ENCODE results near the gene KRTAP21-1.
"Not testable (repeated sequence)": the region's sequence is repeated elsewhere in the genome, so short reads cannot be mapped to it uniquely, and the experiment has no call there.

KRTAP21-1 gene

GRCh38 chr21:30755328-30755727 lies at the start of gene KRTAP21-1:
TSS of gene KRTAP21-1 (minus strand) at chr21:30755428. CDS start at chr21:30755378, 50 bp downstream.
- DNase-seq, result not testable (repeated sequence)

GRCh38 chr21:30800605-30801004 lies 45.4 kb upstream of the KRTAP21-1 start:
- DNase-seq, result no peak

GRCh38 chr21:30793581-30794314 lies 38.5 kb upstream of the KRTAP21-1 start:
- no peak for DNase-seq

- no peak for DNase-seq
Observed at GRCh38 chr21:30779249-30779648, 24.0 kb upstream of the KRTAP21-1 start.

GRCh38 chr21:30769724-30770431 lies 14.7 kb upstream of the KRTAP21-1 start:
- DNase-seq, result no peak

GRCh38 chr21:30760776-30761175 lies 5.5 kb upstream of the KRTAP21-1 start:
- no peak for DNase-seq

GRCh38 chr21:30758306-30758705 lies 3.1 kb upstream of the KRTAP21-1 start:
- no peak for DNase-seq

- no peak for DNase-seq
Observed at GRCh38 chr21:30747159-30747558, 8.1 kb downstream of the KRTAP21-1 start, which contains the start of gene KRTAP21-2. TSS of gene KRTAP21-2 (minus strand) at chr21:30747259. CDS start at chr21:30747202, 57 bp downstream.

- DNase-seq, result no peak
Observed at GRCh38 chr21:30740462-30740861, 14.8 kb downstream of the KRTAP21-1 start.

GRCh38 chr21:30733026-30733425 lies 22.2 kb downstream of the KRTAP21-1 start:
- no peak for DNase-seq

GRCh38 chr21:30726726-30727125 lies 28.5 kb downstream of the KRTAP21-1 start:
- no peak for DNase-seq

- no peak for DNase-seq
Observed at GRCh38 chr21:30719401-30719800, 35.8 kb downstream of the KRTAP21-1 start.

- DNase-seq, result no peak
Observed at GRCh38 chr21:30718239-30718909, 36.9 kb downstream of the KRTAP21-1 start, which contains the start of gene KRTAP21-3. TSS of gene KRTAP21-3 (minus strand) at chr21:30718777. CDS start at chr21:30718759, 18 bp downstream.

- DNase-seq, result no peak
Observed at GRCh38 chr21:30717105-30717504, 38.1 kb downstream of the KRTAP21-1 start.

- no peak for DNase-seq
Observed at GRCh38 chr21:30714946-30715345, 40.3 kb downstream of the KRTAP21-1 start.

GRCh38 chr21:30714456-30714855 lies 40.8 kb downstream of the KRTAP21-1 start:
- no peak for DNase-seq

- no peak for DNase-seq
Observed at GRCh38 chr21:30713766-30714165, 41.5 kb downstream of the KRTAP21-1 start.

- no peak for DNase-seq
Observed at GRCh38 chr21:30710499-30710898, 44.7 kb downstream of the KRTAP21-1 start.

- no peak for DNase-seq
Observed at GRCh38 chr21:30707409-30707808, 47.8 kb downstream of the KRTAP21-1 start.
